DMS53 (cell line): ENCODE measurements around the gene LUC7L2.
"Not testable (repeated sequence)": the region's sequence is repeated elsewhere in the genome, so short reads cannot be mapped to it uniquely, and the experiment has no call there.

ENCODE experiments used
- DNase-seq: peaks from one replicate; lab custom pipeline; 2025; lab: John Stamatoyannopoulos, UW

LUC7L2 gene

GRCh38 chr7:139359366-139360209 is at the start of gene LUC7L2:
Gene LUC7L2 (plus strand): TSS chr7:139359894. CDS start chr7:139360262, 368 bp downstream.
- DNase-seq: peak; percentile 100

- no peak for DNase-seq
Measured at GRCh38 chr7:139317939-139318505, 41.7 kb upstream of the LUC7L2 start.

GRCh38 chr7:139321071-139321745 is 38.5 kb upstream of the LUC7L2 start:
- DNase-seq: peak; percentile 48

- not testable (repeated sequence) for DNase-seq
Measured at GRCh38 chr7:139324709-139325108, 35.0 kb upstream of the LUC7L2 start.

- DNase-seq: no peak
Measured at GRCh38 chr7:139328375-139328774, 31.3 kb upstream of the LUC7L2 start.

GRCh38 chr7:139329119-139329518 is 30.6 kb upstream of the LUC7L2 start:
- DNase-seq: no peak

- no peak for DNase-seq
Measured at GRCh38 chr7:139330333-139331030, 29.2 kb upstream of the LUC7L2 start.

GRCh38 chr7:139332697-139333359 is 26.9 kb upstream of the LUC7L2 start:
- no peak for DNase-seq

- not testable (repeated sequence) for DNase-seq
Measured at GRCh38 chr7:139333443-139333842, 26.3 kb upstream of the LUC7L2 start.

- no peak for DNase-seq
Measured at GRCh38 chr7:139334399-139335150, 25.1 kb upstream of the LUC7L2 start.

GRCh38 chr7:139339025-139339424 is 20.7 kb upstream of the LUC7L2 start:
- DNase-seq: no peak

GRCh38 chr7:139339698-139340036 is 20.0 kb upstream of the LUC7L2 start:
- DNase-seq: no peak

- peak; percentile 100 for DNase-seq
Measured at GRCh38 chr7:139340037-139340807, 19.5 kb upstream of the LUC7L2 start.

GRCh38 chr7:139340808-139341057 is 19.0 kb upstream of the LUC7L2 start:
- no peak for DNase-seq

GRCh38 chr7:139341058-139341775 is 18.5 kb upstream of the LUC7L2 start, which contains the start of gene FMC1:
Gene FMC1 (plus strand): TSS chr7:139341337. CDS start chr7:139341385, 48 bp downstream.
- DNase-seq: peak; percentile 98

GRCh38 chr7:139341776-139342226 is 17.9 kb upstream of the LUC7L2 start:
- no peak for DNase-seq

GRCh38 chr7:139345042-139345441 is 14.7 kb upstream of the LUC7L2 start:
- DNase-seq: no peak

GRCh38 chr7:139351027-139351426 is 8.7 kb upstream of the LUC7L2 start:
- no peak for DNase-seq

GRCh38 chr7:139354729-139355128 is 5.0 kb upstream of the LUC7L2 start:
- DNase-seq: no peak

- no peak for DNase-seq
Measured at GRCh38 chr7:139355320-139355719, 4.4 kb upstream of the LUC7L2 start.
